Measurements from ENCODE around the gene HEPH. TPM values are rescaled to one million over a fixed set of nuclear protein-coding genes. Genes with fewer than 3 reads are reported as not detected.

The HEPH gene
- total RNA-seq, 4 donors from 2014 or later, result 9.1 to 131 (median 28.6) TPM

Other genes starting within 250 kb of the HEPH start
- gene VSIG4, start 124.2 kb upstream of the HEPH start, total RNA-seq, result 100 to 1,000 TPM in 1 of 4 donors, 10 to 100 TPM in 3; 13.4 to 120 (median 16.7) TPM

Data from uterus (tissue), 4 donors.